GM10266 (cell line): Measurements from ENCODE around the gene GIGYF1.

ENCODE experiments used
- DNase-seq: peaks from one replicate; pipeline ENCODE4 v3.0.0; 2012; ENCODE audit errors: extremely low spot score
- CTCF ChIP-seq: IDR thresholded peaks from 2 replicates; pipeline ENCODE4 v1.5.1; 2012; ENCODE audit warnings: mild to moderate bottlenecking, low read depth; ENCODE audit not compliant: control insufficient read depth, insufficient read depth; ENCODE audit errors: missing control alignments

The GIGYF1 gene

GRCh38 chr7:100692578-100692961 is 1.5 kb downstream of the GIGYF1 start:
- TF ChIP-seq CTCF, result no peak
- no peak for DNase-seq

GRCh38 chr7:100691676-100692577 is 2.1 kb downstream of the GIGYF1 start:
- TF ChIP-seq CTCF, result peak; percentile 96
- DNase-seq, result peak; percentile 90

- peak; percentile 50 for DNase-seq
These were observed 4.6 kb downstream of the GIGYF1 start for GRCh38 chr7:100689230-100690135.

GRCh38 chr7:100688326-100688860 is 5.7 kb downstream of the GIGYF1 start:
- TF ChIP-seq CTCF, result no peak
- DNase-seq, result no peak

More at GRCh38 chr7:100689230-100690135, 4.6 kb downstream of the GIGYF1 start:
- TF ChIP-seq CTCF, result peak; percentile 23

- DNase-seq, result no peak
These were observed 6.2 kb downstream of the GIGYF1 start for GRCh38 chr7:100687751-100688300.

GRCh38 chr7:100687261-100687660 is 6.8 kb downstream of the GIGYF1 start:
- no peak for DNase-seq
- TF ChIP-seq CTCF, result no peak

More at GRCh38 chr7:100687751-100688300, 6.2 kb downstream of the GIGYF1 start:
- no peak for TF ChIP-seq CTCF
